GM12892 (cell line): ENCODE measurements around the gene PROM1.

Experiments used
- DNase-seq: peaks from one replicate; pipeline ENCODE4 v3.0.0; 2011; ENCODE audit not compliant: insufficient read length
- FAIRE-seq: peaks from 2 replicates; lab custom pipeline; 2011; peaks lifted over from hg19 to GRCh38; lab: Jason Lieb, UNC
- POLR2A ChIP-seq: IDR thresholded peaks from 2 replicates; pipeline ENCODE4 v1.6.1; 2011; ENCODE audit warnings: low read depth, low read length, control low read depth
- POLR2AphosphoS5 ChIP-seq: IDR thresholded peaks from 2 replicates; pipeline ENCODE4 v1.6.1; 2011; ENCODE audit warnings: low read depth, low read length, control low read depth
- TAF1 ChIP-seq: IDR thresholded peaks from 2 replicates; pipeline ENCODE4 v1.6.1; 2011; ENCODE audit warnings: low read depth, mild to moderate bottlenecking, control low read depth, low read length, borderline replicate concordance

The PROM1 gene

GRCh38 chr4:15942283-15942682 is 141.5 kb downstream of the PROM1 start:
- TF ChIP-seq POLR2A: no peak
- no peak for TF ChIP-seq TAF1
- no peak for FAIRE-seq

GRCh38 chr4:15938640-15939039 is 145.2 kb downstream of the PROM1 start, which contains the start of gene FGFBP1:
Gene FGFBP1, minus strand, starts transcription at chr4:15938740. Its CDS starts 2,108 bp downstream, at chr4:15936632.
- TF ChIP-seq POLR2AphosphoS5: no peak
- TF ChIP-seq POLR2A: no peak
- TF ChIP-seq TAF1: no peak
- no peak for FAIRE-seq
- DNase-seq: no peak

More at GRCh38 chr4:15942283-15942682, 141.5 kb downstream of the PROM1 start:
- DNase-seq: no peak

GRCh38 chr4:15938182-15938581 is 145.6 kb downstream of the PROM1 start:
- TF ChIP-seq POLR2A: no peak
- no peak for TF ChIP-seq TAF1
- no peak for TF ChIP-seq POLR2AphosphoS5
- DNase-seq (no peak), FAIRE-seq (no peak)

GRCh38 chr4:15936495-15936894 is 147.3 kb downstream of the PROM1 start:
- TF ChIP-seq POLR2A: no peak
- no peak for TF ChIP-seq TAF1
- TF ChIP-seq POLR2AphosphoS5: no peak
- DNase-seq: no peak
- no peak for FAIRE-seq

GRCh38 chr4:15935504-15936402 is 148.1 kb downstream of the PROM1 start:
- FAIRE-seq (no peak), DNase-seq (no peak)
- no peak for TF ChIP-seq TAF1
- no peak for TF ChIP-seq POLR2A
- no peak for TF ChIP-seq POLR2AphosphoS5

- FAIRE-seq (no peak), DNase-seq (no peak)
- TF ChIP-seq POLR2A (no peak), TAF1 (no peak)
These were observed 149.6 kb downstream of the PROM1 start for GRCh38 chr4:15934259-15934658.

- FAIRE-seq (no peak), DNase-seq (no peak)
- TF ChIP-seq POLR2AphosphoS5 (no peak), POLR2A (no peak), TAF1 (no peak)
These were observed 152.2 kb downstream of the PROM1 start for GRCh38 chr4:15931451-15932210.

- DNase-seq (no peak), FAIRE-seq (no peak)
- TF ChIP-seq POLR2A (no peak), POLR2AphosphoS5 (no peak), TAF1 (no peak)
These were observed 153.5 kb downstream of the PROM1 start for GRCh38 chr4:15930314-15930713.

GRCh38 chr4:15929540-15929939 is 154.3 kb downstream of the PROM1 start:
- no peak for FAIRE-seq
- no peak for DNase-seq
- TF ChIP-seq POLR2AphosphoS5 (no peak), POLR2A (no peak), TAF1 (no peak)

GRCh38 chr4:15928883-15929282 is 154.9 kb downstream of the PROM1 start:
- TF ChIP-seq POLR2AphosphoS5: no peak
- TF ChIP-seq POLR2A: no peak
- no peak for TF ChIP-seq TAF1
- DNase-seq (no peak), FAIRE-seq (no peak)

- no peak for TF ChIP-seq POLR2AphosphoS5
- TF ChIP-seq POLR2A: no peak
- no peak for TF ChIP-seq TAF1
- no peak for FAIRE-seq
- DNase-seq: no peak
These were observed 157.3 kb downstream of the PROM1 start for GRCh38 chr4:15926486-15926885.
